ENCODE results near the gene USP7. TPM values are rescaled to one million over a fixed set of nuclear protein-coding genes. Genes with fewer than 3 reads are reported as not detected.

The USP7 gene
- total RNA-seq, 1 experiment from 2014 or later: 148 TPM

DNA sequence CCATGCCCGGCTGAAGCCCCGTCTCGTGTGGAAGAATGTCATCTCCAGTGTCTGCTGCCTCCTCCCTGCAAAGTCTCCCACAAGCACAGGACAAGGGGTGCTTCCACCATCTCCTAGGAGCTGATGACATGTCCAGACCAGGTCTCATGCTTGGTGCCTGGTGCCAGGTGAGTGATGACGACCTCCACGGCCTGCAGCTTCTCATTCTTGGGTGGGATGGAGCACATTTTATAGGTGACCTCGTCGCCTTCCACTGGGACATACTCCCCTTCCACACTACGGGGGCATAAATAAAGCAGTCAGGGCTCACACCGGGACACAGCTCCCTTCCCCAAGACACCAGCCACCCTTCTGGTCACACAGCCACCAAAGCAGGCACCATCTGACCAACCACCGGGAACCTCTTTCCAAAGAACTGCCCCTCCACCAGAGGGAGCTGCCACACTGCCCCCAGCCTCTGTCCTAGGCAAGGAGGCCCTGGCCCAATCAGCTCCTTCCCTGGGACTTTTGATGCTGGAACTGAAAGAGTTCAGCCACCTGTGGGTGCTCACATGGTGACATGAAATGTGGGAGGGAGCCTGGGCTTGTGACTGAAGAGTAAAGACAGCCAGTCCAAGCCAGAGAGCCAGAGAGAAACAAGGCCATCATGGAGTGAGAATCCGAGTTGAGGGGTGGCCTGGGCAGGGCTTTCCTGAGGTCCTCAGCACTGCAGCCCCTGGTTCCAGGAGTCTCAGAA, 108.5 kb downstream of the USP7 start:
- Mint-ChIP-seq H3K27me3 (ENCODE audit: insufficient read depth, unreplicated experiment) (no peaks in the 10 kb centered on the region), H3K4me1 (ENCODE audit: low read depth, unreplicated experiment) (peaks cover 7% of the 10 kb centered on the region), H3K27ac (ENCODE audit: unreplicated experiment) (peak overlapping the region; percentile 59), H3K36me3 (ENCODE audit: insufficient read depth, unreplicated experiment) (peaks cover 98% of the 10 kb centered on the region), H3K9me3 (ENCODE audit: unreplicated experiment) (no peaks in the 10 kb centered on the region), H3K4me3 (ENCODE audit: unreplicated experiment) (no peak overlapping the region)
- H3K27me3 ChIP-seq (replicated peaks; ENCODE audit: control insufficient read depth, insufficient read depth, low read length): no peaks in the 10 kb centered on the region
- intact Hi-C loops (cut with micrococcal nuclease; ENCODE audit: unreplicated experiment): no loop called here
- TF ChIP-seq, protein P1, sequence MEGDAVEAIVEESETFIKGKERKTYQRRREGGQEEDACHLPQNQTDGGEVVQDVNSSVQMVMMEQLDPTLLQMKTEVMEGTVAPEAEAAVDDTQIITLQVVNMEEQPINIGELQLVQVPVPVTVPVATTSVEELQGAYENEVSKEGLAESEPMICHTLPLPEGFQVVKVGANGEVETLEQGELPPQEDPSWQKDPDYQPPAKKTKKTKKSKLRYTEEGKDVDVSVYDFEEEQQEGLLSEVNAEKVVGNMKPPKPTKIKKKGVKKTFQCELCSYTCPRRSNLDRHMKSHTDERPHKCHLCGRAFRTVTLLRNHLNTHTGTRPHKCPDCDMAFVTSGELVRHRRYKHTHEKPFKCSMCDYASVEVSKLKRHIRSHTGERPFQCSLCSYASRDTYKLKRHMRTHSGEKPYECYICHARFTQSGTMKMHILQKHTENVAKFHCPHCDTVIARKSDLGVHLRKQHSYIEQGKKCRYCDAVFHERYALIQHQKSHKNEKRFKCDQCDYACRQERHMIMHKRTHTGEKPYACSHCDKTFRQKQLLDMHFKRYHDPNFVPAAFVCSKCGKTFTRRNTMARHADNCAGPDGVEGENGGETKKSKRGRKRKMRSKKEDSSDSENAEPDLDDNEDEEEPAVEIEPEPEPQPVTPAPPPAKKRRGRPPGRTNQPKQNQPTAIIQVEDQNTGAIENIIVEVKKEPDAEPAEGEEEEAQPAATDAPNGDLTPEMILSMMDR (IDR thresholded peaks at IDR 0.05; ENCODE audit: insufficient read depth in 1 of 2, low read depth in 1 of 2, low read length in 1 of 2, severe bottlenecking in 1 of 2, unreplicated experiment in 1 of 2): peak in 1 of 2 experiments; percentile 9
- peaks cover 9% of the 10 kb centered on the region; the same call in 1 of the 2 replicates for H3K36me3 ChIP-seq (ENCODE audit: control insufficient read depth, insufficient read depth, low read length)
- ChIA-PET POLR2A (interaction anchor here (1.1 kb wide), 1 partner anchor 14 kb away, joined by 4 read pairs; the partner anchor contains the start of gene CARHSP1), CTCF (no interaction called here)
- H3K4me3 ChIP-seq (ENCODE audit: low read depth, low read length): no peak overlapping the region
- DNase-seq: no peak
- H3K4me1 ChIP-seq: peaks cover 6% of the 10 kb centered on the region
- H3K9me3 ChIP-seq: no peaks in the 10 kb centered on the region
- BruUV-seq (replicated peaks): no TSS peak

DNA sequence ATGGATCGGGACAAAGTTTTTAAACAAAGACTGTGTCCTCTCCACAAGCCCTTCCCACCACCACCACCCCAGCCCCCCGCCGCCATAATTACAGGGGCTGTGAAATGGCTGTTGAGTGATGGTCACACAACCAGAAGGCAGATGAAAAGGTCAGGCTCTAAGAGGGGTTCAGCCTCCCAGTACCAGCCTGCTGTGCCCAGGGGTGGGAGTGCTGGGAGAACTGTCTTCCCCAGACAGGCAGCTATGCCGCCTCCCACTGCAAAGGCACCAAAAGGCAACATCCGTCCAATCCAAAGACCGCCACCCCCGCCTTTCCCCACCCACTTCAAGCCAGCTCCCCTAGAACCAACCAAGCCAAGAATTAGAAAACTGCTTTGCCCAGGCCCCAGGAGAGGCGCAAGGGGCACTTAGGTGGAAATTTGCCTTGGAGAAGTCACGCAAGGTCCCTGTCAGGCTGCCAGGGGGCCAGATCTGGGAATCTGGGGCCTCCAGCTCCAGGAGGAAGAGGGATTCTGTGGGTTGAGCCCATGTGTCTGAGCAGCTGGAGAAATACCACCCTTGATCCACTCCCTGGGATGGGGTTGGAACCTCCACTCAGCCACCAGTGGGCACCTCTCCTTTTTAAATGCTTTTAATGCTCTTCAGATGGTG, 109.3 kb downstream of the USP7 start:
- H3K36me3 ChIP-seq (ENCODE audit: control insufficient read depth, insufficient read depth, low read length): peaks cover 9% of the 10 kb centered on the region; the same call in 1 of the 2 replicates
- Mint-ChIP-seq H3K9me3 (ENCODE audit: unreplicated experiment) (no peaks in the 10 kb centered on the region), H3K27ac (ENCODE audit: unreplicated experiment) (peak overlapping the region; percentile 59), H3K36me3 (ENCODE audit: insufficient read depth, unreplicated experiment) (peaks cover 97% of the 10 kb centered on the region), H3K4me3 (ENCODE audit: unreplicated experiment) (no peak overlapping the region), H3K27me3 (ENCODE audit: insufficient read depth, unreplicated experiment) (no peaks in the 10 kb centered on the region), H3K4me1 (ENCODE audit: low read depth, unreplicated experiment) (peaks cover 7% of the 10 kb centered on the region)
- H3K4me1 ChIP-seq: no peaks in the 10 kb centered on the region
- TF ChIP-seq, protein P1 (IDR thresholded peaks at IDR 0.05; ENCODE audit: insufficient read depth in 1 of 2, low read depth in 1 of 2, low read length in 1 of 2, severe bottlenecking in 1 of 2, unreplicated experiment in 1 of 2): no peak
- ChIA-PET CTCF (interaction anchor here (0.5 kb wide), 1 partner anchor 21 kb away, joined by 3 read pairs; no protein-coding TSS in a partner anchor), POLR2A (interaction anchor here (1.1 kb wide), 1 partner anchor 15 kb away, joined by 4 read pairs; the partner anchor contains the start of gene CARHSP1)
- no peak for DNase-seq
- H3K9me3 ChIP-seq: no peaks in the 10 kb centered on the region
- H3K4me3 ChIP-seq (ENCODE audit: low read depth, low read length): no peak overlapping the region
- intact Hi-C loops (cut with micrococcal nuclease; ENCODE audit: unreplicated experiment): no loop called here
- no TSS peak for BruUV-seq (replicated peaks)
- no peaks in the 10 kb centered on the region for H3K27me3 ChIP-seq (replicated peaks; ENCODE audit: control insufficient read depth, insufficient read depth, low read length)

DNA sequence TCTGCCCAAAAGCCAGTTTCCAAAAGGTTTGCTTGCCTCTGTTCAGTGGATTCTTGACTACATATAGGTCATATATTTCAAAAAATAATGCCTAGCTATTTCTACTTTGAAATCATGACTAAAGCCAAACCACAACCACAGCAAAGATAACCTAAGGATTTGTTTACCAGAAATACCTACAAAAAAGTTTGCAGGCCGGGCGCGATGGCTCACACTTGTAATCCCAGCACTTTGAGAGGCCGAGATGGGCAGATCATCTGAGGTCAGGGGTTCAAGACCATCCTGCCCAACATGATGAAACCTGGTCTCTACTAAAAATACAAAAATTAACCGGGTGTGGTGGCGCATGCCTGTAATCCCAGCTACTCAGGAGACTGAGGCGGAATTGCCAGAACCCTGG, 110.1 kb downstream of the USP7 start:
- Mint-ChIP-seq H3K4me1 (ENCODE audit: low read depth, unreplicated experiment) (peaks cover 7% of the 10 kb centered on the region), H3K4me3 (ENCODE audit: unreplicated experiment) (no peak overlapping the region), H3K36me3 (ENCODE audit: insufficient read depth, unreplicated experiment) (peaks cover 96% of the 10 kb centered on the region), H3K27me3 (ENCODE audit: insufficient read depth, unreplicated experiment) (no peaks in the 10 kb centered on the region), H3K27ac (ENCODE audit: unreplicated experiment) (no peak overlapping the region), H3K9me3 (ENCODE audit: unreplicated experiment) (no peaks in the 10 kb centered on the region)
- H3K4me1 ChIP-seq: no peaks in the 10 kb centered on the region
- intact Hi-C loops (cut with micrococcal nuclease; ENCODE audit: unreplicated experiment): no loop called here
- DNase-seq: no peak
- H3K27me3 ChIP-seq (replicated peaks; ENCODE audit: control insufficient read depth, insufficient read depth, low read length): no peaks in the 10 kb centered on the region
- H3K4me3 ChIP-seq (ENCODE audit: low read depth, low read length): no peak overlapping the region
- BruUV-seq (replicated peaks): no TSS peak
- no peaks in the 10 kb centered on the region for H3K9me3 ChIP-seq
- peaks cover 9% of the 10 kb centered on the region; the same call in 1 of the 2 replicates for H3K36me3 ChIP-seq (ENCODE audit: control insufficient read depth, insufficient read depth, low read length)
- TF ChIP-seq, protein P1 (IDR thresholded peaks at IDR 0.05; ENCODE audit: insufficient read depth in 1 of 2, low read depth in 1 of 2, low read length in 1 of 2, severe bottlenecking in 1 of 2, unreplicated experiment in 1 of 2): no peak
- CTCF ChIA-PET: no interaction called here
- POLR2A ChIA-PET: no interaction called here
